K562 (cell line): ENCODE results near the gene SMNDC1. TPM values are rescaled to one million over a fixed set of nuclear protein-coding genes. Genes with fewer than 3 reads are reported as not detected.

Experiments
- ARID1B ChIP-seq: fragments of 450-650 bp; IDR thresholded peaks from 2 replicates; pipeline ENCODE4 v1.6.1; 2016; ENCODE audit warnings: antibody characterized with exemption, mild to moderate bottlenecking, inconsistent platforms
- ATF7 ChIP-seq: fragments of 450-650 bp; IDR thresholded peaks from 2 replicates; pipeline ENCODE4 v1.7.1; 2014; ENCODE audit warnings: mild to moderate bottlenecking, moderate library complexity
- CC2D1A ChIP-seq: fragments of 450-650 bp; IDR thresholded peaks from 2 replicates; pipeline ENCODE4 v1.6.1; 2017; ENCODE audit warnings: mild to moderate bottlenecking
- CCNT2 ChIP-seq: IDR thresholded peaks from 2 replicates; pipeline ENCODE4 v1.6.1; 2011; ENCODE audit warnings: borderline replicate concordance, low read depth, mild to moderate bottlenecking, moderate library complexity, mixed read lengths, low read length; ENCODE audit not compliant: insufficient read length; ENCODE audit errors: extremely low read depth
- DPF2 ChIP-seq: fragments of 450-650 bp; IDR thresholded peaks from 2 replicates; pipeline ENCODE4 v1.6.1; 2016
- ELF2 ChIP-seq: fragments of 250-450 bp; sonication (Bioruptor Pico); IDR thresholded peaks from 2 replicates; pipeline ENCODE4 v1.5.0; 2021; ENCODE audit warnings: mild to moderate bottlenecking
- EP300 ChIP-seq: IDR thresholded peaks from 2 replicates; pipeline ENCODE4 v1.6.1; 2012; ENCODE audit warnings: low read length, improper control_type of control experiment
- NCOR1 ChIP-seq: fragments of 450-650 bp; IDR thresholded peaks from 2 replicates; pipeline ENCODE4 v1.6.1; 2016; ENCODE audit warnings: mild to moderate bottlenecking, moderate library complexity
- NELFE ChIP-seq: IDR thresholded peaks from 2 replicates; pipeline ENCODE4 v1.6.1; 2011; ENCODE audit warnings: mild to moderate bottlenecking; ENCODE audit not compliant: insufficient read depth, insufficient read length
- PPARD ChIP-seq: fragments of 250-450 bp; sonication (Bioruptor Pico); IDR thresholded peaks from 2 replicates; pipeline ENCODE4 v1.8.0; 2022; ENCODE audit warnings: inconsistent platforms, mild to moderate bottlenecking, moderate library complexity
- RFX5 ChIP-seq: IDR thresholded peaks from 2 replicates; pipeline ENCODE4 v1.6.1; 2011; ENCODE audit warnings: low read depth, mild to moderate bottlenecking, improper control_type of control experiment, low read length
- STAT5B ChIP-seq: fragments of 250-450 bp; sonication (Bioruptor Pico); IDR thresholded peaks from 2 replicates; pipeline ENCODE4 v1.8.0; 2021; ENCODE audit warnings: mild to moderate bottlenecking, inconsistent platforms
- TAL1 ChIP-seq: fragments of 450-650 bp; IDR thresholded peaks from 2 replicates; pipeline ENCODE4 v1.6.1; 2016; ENCODE audit warnings: mild to moderate bottlenecking
- TCF3 ChIP-seq: sonication (generic); formaldehyde crosslinking; IDR thresholded peaks from 2 replicates; pipeline ENCODE4 v1.4.0; 2020; ENCODE audit warnings: mild to moderate bottlenecking, missing genetic modification reagents
- TEAD4 ChIP-seq, 2 experiments: sonication (generic) in 1 of 2; formaldehyde crosslinking in 1 of 2; IDR thresholded peaks; 2 replicates each; pipeline versions ENCODE4 v1.6.1 to v1.8.0; 2012 to 2022; ENCODE audit warnings: borderline replicate concordance in 1 of 2, inconsistent platforms in 1 of 2, low read length in 1 of 2, mild to moderate bottlenecking in 1 of 2, missing genetic modification reagents in 1 of 2
- ZNF324 ChIP-seq: fragments of 250-450 bp; sonication (Bioruptor Pico); IDR thresholded peaks from 2 replicates; pipeline ENCODE4 v1.4.0; 2020; ENCODE audit warnings: mild to moderate bottlenecking
- polyA plus RNA-seq, 8 experiments: library from polyadenylated mRNA; depleted of rRNA in 4 of 8; stranded (reverse) in 5 of 8; unstranded in 3 of 8; fragments of >200 nt; fragmentation: Nextera tagmentation in 2 of 8; fragmentation: Illumina TruSeq in 1 of 8; extraction: Ambion mirVana in 2 of 8; extraction: Trizol in 1 of 8; gene quantifications; 2 replicates each; pipeline versions ENCODE4 v1.2.1 to v1.2.3, GENCODE V29; 2011 to 2014; ENCODE audit warnings: inconsistent platforms in 1 of 8, missing spikeins in 1 of 8
- total RNA-seq, 7 experiments: library from RNA; depleted of rRNA in 6 of 7; stranded (reverse); fragments of >200 nt in 6 of 7; fragmentation: Illumina TruSeq in 2 of 7; extraction: Trizol in 2 of 7; gene quantifications; 2 replicates each; pipeline versions ENCODE4 v1.2.1 to v1.2.3, GENCODE V29; 2011 to 2021; ENCODE audit warnings: low replicate concordance in 1 of 7
- TF ChIP-seq, protein P1 (sequence below): sonication (generic); formaldehyde crosslinking; IDR thresholded peaks from 2 replicates; pipeline ENCODE4 v1.8.1; 2022; ENCODE audit warnings: missing genetic modification reagents
- TF ChIP-seq, protein P2 (sequence below): fragments of 250-450 bp; sonication (Bioruptor Pico); IDR thresholded peaks from 2 replicates; pipeline ENCODE4 v1.5.0; 2021; ENCODE audit warnings: mild to moderate bottlenecking, moderate library complexity

SMNDC1 gene
- total and polyA plus RNA-seq, 9 of the 15 experiments (the other 6 are each of a cell fraction or from before 2014, with no cell fraction given) = 6.8 to 35.8 (median 12.3) TPM

DNA sequence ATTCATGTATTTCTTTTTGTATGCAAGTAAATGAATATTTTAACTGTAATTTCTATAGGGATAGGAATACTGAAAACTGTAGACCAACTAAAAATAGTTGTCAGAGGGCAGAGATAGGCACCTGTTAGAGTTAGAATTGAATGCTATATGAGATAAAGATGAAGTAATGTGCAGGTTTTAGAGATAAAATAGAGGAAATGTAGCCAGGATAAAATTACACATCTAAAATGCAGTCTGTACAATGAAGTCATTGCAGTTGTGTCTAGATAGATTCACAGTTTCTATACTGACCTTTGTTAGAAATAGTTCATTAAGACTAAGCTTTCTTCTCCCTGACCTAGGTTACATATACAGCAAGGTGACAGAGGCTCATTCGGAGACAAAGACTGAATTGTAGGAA is 46.2 kb downstream of the SMNDC1 start (continued):
- TF ChIP-seq ZNF324 (CRISPR knock-in tag) (no peak), TEAD4 (IDR thresholded peaks at IDR 0.05; ENCODE audit: low read length) (peak; percentile 90), TEAD4 (CRISPR knock-in tag; IDR thresholded peaks at IDR 0.05; ENCODE audit: borderline replicate concordance) (no peak), DPF2 (peak; percentile 71; the same call in 1 of the 2 replicates), EP300 (peak; percentile 48; the same call in 1 of the 2 replicates), RFX5 (no peak), ELF2 (CRISPR knock-in tag) (no peak), NELFE (no peak), TAL1 (peak; percentile 83), TCF3 (peak; percentile 81), STAT5B (CRISPR knock-in tag) (no peak), PPARD (CRISPR knock-in tag) (no peak), ATF7 (0 out of 2 replicates have a peak, but pooled peaks have one; percentile 39), ARID1B (peak; percentile 88), NCOR1 (peak; percentile 74), CCNT2 (peak; percentile 21), CC2D1A (peak; percentile 28; the same call in 1 of the 2 replicates)
- TF ChIP-seq, protein P1, sequence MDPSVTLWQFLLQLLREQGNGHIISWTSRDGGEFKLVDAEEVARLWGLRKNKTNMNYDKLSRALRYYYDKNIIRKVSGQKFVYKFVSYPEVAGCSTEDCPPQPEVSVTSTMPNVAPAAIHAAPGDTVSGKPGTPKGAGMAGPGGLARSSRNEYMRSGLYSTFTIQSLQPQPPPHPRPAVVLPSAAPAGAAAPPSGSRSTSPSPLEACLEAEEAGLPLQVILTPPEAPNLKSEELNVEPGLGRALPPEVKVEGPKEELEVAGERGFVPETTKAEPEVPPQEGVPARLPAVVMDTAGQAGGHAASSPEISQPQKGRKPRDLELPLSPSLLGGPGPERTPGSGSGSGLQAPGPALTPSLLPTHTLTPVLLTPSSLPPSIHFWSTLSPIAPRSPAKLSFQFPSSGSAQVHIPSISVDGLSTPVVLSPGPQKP (CRISPR knock-in tag) = no peak
- TF ChIP-seq, protein P2, sequence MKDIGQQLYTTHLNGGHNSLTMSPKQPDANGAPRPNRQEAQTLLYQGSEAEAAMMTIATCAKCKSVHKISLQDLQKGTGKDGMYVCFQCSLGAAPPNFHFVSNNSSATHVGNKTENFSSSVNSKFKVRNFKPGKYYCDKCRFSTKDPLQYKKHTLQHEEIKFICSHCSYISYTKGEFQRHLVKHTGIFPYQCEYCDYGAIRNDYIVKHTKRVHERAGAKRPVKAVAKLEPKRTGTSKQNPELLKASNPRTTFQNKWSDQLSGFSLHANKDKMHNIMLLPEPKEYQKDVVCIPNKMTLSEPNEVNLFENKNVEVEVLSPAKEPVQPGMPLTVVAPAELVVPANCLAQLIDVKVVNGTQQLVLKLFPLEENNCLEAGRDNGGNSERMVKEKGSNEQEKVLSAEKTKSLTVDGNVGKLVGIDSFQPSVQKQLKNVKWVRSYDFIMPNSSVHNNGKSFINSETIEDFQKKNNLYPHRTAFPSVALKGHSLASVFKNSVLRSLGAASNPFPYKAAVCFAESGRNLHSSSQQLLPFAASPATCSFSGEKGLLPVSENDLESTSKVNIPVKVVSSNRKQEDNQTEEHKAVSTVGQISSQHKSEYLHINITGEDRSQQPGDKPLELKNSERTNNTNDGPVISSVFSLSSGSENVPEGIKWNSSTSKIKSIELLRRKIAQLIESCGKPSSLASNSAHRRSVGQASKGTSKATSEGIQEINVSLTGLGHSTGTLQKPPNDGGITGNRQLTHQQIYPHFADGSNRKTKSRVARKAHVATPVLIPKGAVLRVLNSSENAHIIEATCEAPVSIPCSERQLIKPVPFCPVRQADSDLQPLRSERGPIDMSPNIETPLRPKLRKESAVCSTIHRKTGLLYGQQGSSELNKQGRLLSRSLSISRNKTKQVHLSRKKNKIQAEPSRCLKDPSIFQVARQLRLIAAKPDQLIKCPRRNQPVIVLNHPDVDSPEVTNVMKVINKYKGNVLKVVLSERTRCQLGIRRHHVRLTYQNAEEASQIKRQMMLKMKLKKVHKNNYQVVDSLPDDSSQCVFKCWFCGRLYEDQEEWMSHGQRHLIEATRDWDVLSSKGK (CRISPR knock-in tag) = no peak
